ENCODE measurements around the gene CFAP221. TPM values are rescaled to one million over a fixed set of nuclear protein-coding genes. Genes with fewer than 3 reads are reported as not detected.

The CFAP221 gene
- total and polyA plus RNA-seq, 2 experiments from 2014 or later: 0.42 to 0.65 TPM

GRCh38 chr2:119508756-119509155, 35.5 kb upstream of the CFAP221 start:
- TF ChIP-seq, protein P1, sequence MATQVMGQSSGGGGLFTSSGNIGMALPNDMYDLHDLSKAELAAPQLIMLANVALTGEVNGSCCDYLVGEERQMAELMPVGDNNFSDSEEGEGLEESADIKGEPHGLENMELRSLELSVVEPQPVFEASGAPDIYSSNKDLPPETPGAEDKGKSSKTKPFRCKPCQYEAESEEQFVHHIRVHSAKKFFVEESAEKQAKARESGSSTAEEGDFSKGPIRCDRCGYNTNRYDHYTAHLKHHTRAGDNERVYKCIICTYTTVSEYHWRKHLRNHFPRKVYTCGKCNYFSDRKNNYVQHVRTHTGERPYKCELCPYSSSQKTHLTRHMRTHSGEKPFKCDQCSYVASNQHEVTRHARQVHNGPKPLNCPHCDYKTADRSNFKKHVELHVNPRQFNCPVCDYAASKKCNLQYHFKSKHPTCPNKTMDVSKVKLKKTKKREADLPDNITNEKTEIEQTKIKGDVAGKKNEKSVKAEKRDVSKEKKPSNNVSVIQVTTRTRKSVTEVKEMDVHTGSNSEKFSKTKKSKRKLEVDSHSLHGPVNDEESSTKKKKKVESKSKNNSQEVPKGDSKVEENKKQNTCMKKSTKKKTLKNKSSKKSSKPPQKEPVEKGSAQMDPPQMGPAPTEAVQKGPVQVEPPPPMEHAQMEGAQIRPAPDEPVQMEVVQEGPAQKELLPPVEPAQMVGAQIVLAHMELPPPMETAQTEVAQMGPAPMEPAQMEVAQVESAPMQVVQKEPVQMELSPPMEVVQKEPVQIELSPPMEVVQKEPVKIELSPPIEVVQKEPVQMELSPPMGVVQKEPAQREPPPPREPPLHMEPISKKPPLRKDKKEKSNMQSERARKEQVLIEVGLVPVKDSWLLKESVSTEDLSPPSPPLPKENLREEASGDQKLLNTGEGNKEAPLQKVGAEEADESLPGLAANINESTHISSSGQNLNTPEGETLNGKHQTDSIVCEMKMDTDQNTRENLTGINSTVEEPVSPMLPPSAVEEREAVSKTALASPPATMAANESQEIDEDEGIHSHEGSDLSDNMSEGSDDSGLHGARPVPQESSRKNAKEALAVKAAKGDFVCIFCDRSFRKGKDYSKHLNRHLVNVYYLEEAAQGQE (IDR thresholded peaks at IDR 0.05; ENCODE audit: unreplicated experiment): no peak
- TF ChIP-seq ETS1 (IDR thresholded peaks at IDR 0.05) (no peak), STAT1 (IDR thresholded peaks at IDR 0.05; ENCODE audit: unreplicated experiment) (no peak), CREB1 (CRISPR knock-in tag; IDR thresholded peaks at IDR 0.05; ENCODE audit: low read depth) (no peak), JUNB (IDR thresholded peaks at IDR 0.05; ENCODE audit: unreplicated experiment) (no peak), ZNF331 (CRISPR knock-in tag; IDR thresholded peaks at IDR 0.05; ENCODE audit: low read depth) (no peak), NANOG (IDR thresholded peaks at IDR 0.05; ENCODE audit: borderline replicate concordance) (no peak)
- Histone ChIP-seq H3K27me3 (ENCODE audit: insufficient read depth) (no peaks in the 10 kb centered on the region), H3K36me3 (ENCODE audit: insufficient read depth) (no peaks in the 10 kb centered on the region), H3K27ac (ENCODE audit: low read depth) (no peak overlapping the region), H3K4me1 (ENCODE audit: insufficient read depth) (no peaks in the 10 kb centered on the region), H4K20me1 (replicated peaks; ENCODE audit: insufficient read depth) (no peaks in the 10 kb centered on the region), H3K79me2 (replicated peaks; ENCODE audit: insufficient read depth) (no peaks in the 10 kb centered on the region), H3K4me2 (no peak overlapping the region), H3K9me2 (ENCODE audit: insufficient read depth) (no peaks in the 10 kb centered on the region), H3F3A (replicated peaks; ENCODE audit: low read depth) (no peaks in the 10 kb centered on the region), H2AFZ (no peak overlapping the region), H3K4me3 (no peak overlapping the region)
- Mint-ChIP-seq H3K9me3 (no peaks in the 10 kb centered on the region), H3K36me3 (ENCODE audit: low read depth) (no peaks in the 10 kb centered on the region), H3K4me3 (no peak overlapping the region), H3K4me1 (no peaks in the 10 kb centered on the region), H3K27ac (no peak overlapping the region), H3K27me3 (ENCODE audit: insufficient read depth, low read depth, poor library complexity) (peaks cover 1% of the 10 kb centered on the region)
- ATAC-seq (no peak), DNase-seq (ENCODE audit: low spot score) (no peak)

- Histone ChIP-seq H3K4me2 (no peak overlapping the region), H3K27me3 (ENCODE audit: insufficient read depth) (no peaks in the 10 kb centered on the region), H3K27ac (ENCODE audit: low read depth) (no peak overlapping the region), H4K20me1 (replicated peaks; ENCODE audit: insufficient read depth) (no peaks in the 10 kb centered on the region), H3K36me3 (ENCODE audit: insufficient read depth) (no peaks in the 10 kb centered on the region), H3K9me2 (ENCODE audit: insufficient read depth) (no peaks in the 10 kb centered on the region), H3K79me2 (replicated peaks; ENCODE audit: insufficient read depth) (no peaks in the 10 kb centered on the region), H3F3A (replicated peaks; ENCODE audit: low read depth) (no peaks in the 10 kb centered on the region), H2AFZ (no peak overlapping the region), H3K4me1 (ENCODE audit: insufficient read depth) (no peaks in the 10 kb centered on the region), H3K4me3 (no peak overlapping the region)
- H3K27me3 Mint-ChIP-seq (ENCODE audit: insufficient read depth, low read depth, poor library complexity): peaks cover 5% of the 10 kb centered on the region
- no peaks in the 10 kb centered on the region for H3K4me1 Mint-ChIP-seq
- no peak overlapping the region for H3K4me3 Mint-ChIP-seq
- no peak overlapping the region for H3K27ac Mint-ChIP-seq
- H3K36me3 Mint-ChIP-seq (ENCODE audit: low read depth): no peaks in the 10 kb centered on the region
- ATAC-seq (no peak), DNase-seq (ENCODE audit: low spot score) (no peak)
- H3K9me3 Mint-ChIP-seq: no peaks in the 10 kb centered on the region
- TF ChIP-seq EZH2phosphoT487 (IDR thresholded peaks at IDR 0.05; ENCODE audit: unreplicated experiment) (no peak), JUNB (IDR thresholded peaks at IDR 0.05; ENCODE audit: unreplicated experiment) (no peak), EZH2 (IDR thresholded peaks at IDR 0.05; ENCODE audit: low read depth, unreplicated experiment) (no peak), ZNF114 (CRISPR knock-in tag; IDR thresholded peaks at IDR 0.05) (no peak), CREB1 (CRISPR knock-in tag; IDR thresholded peaks at IDR 0.05; ENCODE audit: low read depth) (no peak)
- TF ChIP-seq, protein P1 (IDR thresholded peaks at IDR 0.05; ENCODE audit: unreplicated experiment): no peak
- TF ChIP-seq, protein P2, sequence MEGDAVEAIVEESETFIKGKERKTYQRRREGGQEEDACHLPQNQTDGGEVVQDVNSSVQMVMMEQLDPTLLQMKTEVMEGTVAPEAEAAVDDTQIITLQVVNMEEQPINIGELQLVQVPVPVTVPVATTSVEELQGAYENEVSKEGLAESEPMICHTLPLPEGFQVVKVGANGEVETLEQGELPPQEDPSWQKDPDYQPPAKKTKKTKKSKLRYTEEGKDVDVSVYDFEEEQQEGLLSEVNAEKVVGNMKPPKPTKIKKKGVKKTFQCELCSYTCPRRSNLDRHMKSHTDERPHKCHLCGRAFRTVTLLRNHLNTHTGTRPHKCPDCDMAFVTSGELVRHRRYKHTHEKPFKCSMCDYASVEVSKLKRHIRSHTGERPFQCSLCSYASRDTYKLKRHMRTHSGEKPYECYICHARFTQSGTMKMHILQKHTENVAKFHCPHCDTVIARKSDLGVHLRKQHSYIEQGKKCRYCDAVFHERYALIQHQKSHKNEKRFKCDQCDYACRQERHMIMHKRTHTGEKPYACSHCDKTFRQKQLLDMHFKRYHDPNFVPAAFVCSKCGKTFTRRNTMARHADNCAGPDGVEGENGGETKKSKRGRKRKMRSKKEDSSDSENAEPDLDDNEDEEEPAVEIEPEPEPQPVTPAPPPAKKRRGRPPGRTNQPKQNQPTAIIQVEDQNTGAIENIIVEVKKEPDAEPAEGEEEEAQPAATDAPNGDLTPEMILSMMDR (conservative IDR thresholded peaks at IDR 0.05; ENCODE audit: low read depth in 2 of 2): no peak
Observed at GRCh38 chr2:119511989-119512388, 32.3 kb upstream of the CFAP221 start.

Measured in GM23338 (cell line).